H1 (cell line): ENCODE data around the gene NCBP1. TPM values are rescaled to one million over a fixed set of nuclear protein-coding genes. Genes with fewer than 3 reads are reported as not detected.

Source experiments
- CEBPB ChIP-seq: IDR thresholded peaks from 2 replicates; pipeline ENCODE4 v1.6.1; 2012; ENCODE audit warnings: low read depth, low read length
- CTBP2 ChIP-seq: IDR thresholded peaks from 2 replicates; pipeline ENCODE4 v1.7.0; 2011; ENCODE audit warnings: borderline replicate concordance, mild to moderate bottlenecking, moderate library complexity, mixed read lengths, low read length; ENCODE audit not compliant: insufficient read depth, insufficient read length
- CTCF ChIP-seq, 3 experiments: IDR thresholded peaks; 1 replicate in 2 of 3; 2 replicates in 1 of 3; pipeline versions ENCODE4 v1.5.1 to v1.6.1; 2011; ENCODE audit warnings: low read length in 3 of 3, mild to moderate bottlenecking in 3 of 3, inconsistent platforms in 2 of 3, low read depth in 1 of 3, moderate library complexity in 1 of 3; ENCODE audit not compliant: insufficient read depth in 1 of 3; ENCODE audit errors: control extremely low read depth in 1 of 3
- GABPA ChIP-seq: IDR thresholded peaks from 2 replicates; pipeline ENCODE4 v1.6.1; 2011; ENCODE audit warnings: mild to moderate bottlenecking, low read length, moderate library complexity, borderline replicate concordance; ENCODE audit not compliant: insufficient read depth
- JUN ChIP-seq: IDR thresholded peaks from 2 replicates; pipeline ENCODE4 v1.6.1; 2011; ENCODE audit warnings: low read depth, mild to moderate bottlenecking, improper control_type of control experiment, low read length
- KDM4A ChIP-seq: IDR thresholded peaks from one replicate; pipeline ENCODE4 v1.7.1; 2012; ENCODE audit warnings: low read depth, mild to moderate bottlenecking, moderate library complexity, low read length, inconsistent platforms; ENCODE audit not compliant: severe bottlenecking
- RNF2 ChIP-seq: fragments of 200-900, 300-1000 bp; sonication (generic); IDR thresholded peaks from 2 replicates; pipeline ENCODE4 v1.7.1; 2016; ENCODE audit warnings: borderline replicate concordance, low read depth, mild to moderate bottlenecking, antibody characterized with exemption, low read length; ENCODE audit not compliant: poor library complexity, severe bottlenecking; ENCODE audit errors: missing control alignments
- RXRA ChIP-seq: IDR thresholded peaks from 2 replicates; pipeline ENCODE4 v1.6.1; 2011; ENCODE audit warnings: low read depth, mild to moderate bottlenecking, low read length, moderate library complexity; ENCODE audit not compliant: insufficient read depth
- SIRT6 ChIP-seq: IDR thresholded peaks from one replicate; pipeline ENCODE4 v1.7.1; 2012; ENCODE audit warnings: low read length, inconsistent platforms
- SP2 ChIP-seq: IDR thresholded peaks from 2 replicates; pipeline ENCODE4 v1.6.1; 2012; ENCODE audit warnings: mild to moderate bottlenecking, low read length, inconsistent platforms
- polyA plus RNA-seq, 7 experiments: library from polyadenylated mRNA; depleted of rRNA in 3 of 7; stranded (reverse) in 5 of 7; unstranded in 2 of 7; fragments of >200 nt in 5 of 7; fragments of 200-250 nt in 2 of 7; gene quantifications; 1 replicate in 5 of 7; 2 replicates in 1 of 7; 4 replicates in 1 of 7; pipeline versions ENCODE4 v1.2.1 to v1.2.3, GENCODE V29; 2011 to 2013; ENCODE audit warnings: missing spikeins in 2 of 7, mixed read lengths in 2 of 7
- total RNA-seq: library from RNA; stranded (reverse); fragmentation: NEBNext Ultra II Directional; extraction: Animal tissue kit (Norgen Biotek cat#: 25700); gene quantifications from 2 replicates; pipeline ENCODE4 v1.2.1, GENCODE V29; 2021

Gene NCBP1
- total and polyA plus RNA-seq, 2 of the 8 experiments (the other 6 are each of a cell fraction or from before 2014, with no cell fraction given): 14.7 to 54.0 TPM

GRCh38 chr9:97711223-97711626, 77.6 kb downstream of the NCBP1 start (continued):
- TF ChIP-seq CTBP2 (no peak), JUN (no peak), KDM4A (no peak), RNF2 (no peak), GABPA (no peak), CTCF (IDR thresholded peaks at IDR 0.05; ENCODE audit: control extremely low read depth in 1 of 3, insufficient read depth in 1 of 3, low read depth in 1 of 3, low read length in 3 of 3) (peak in 1 of 3 experiments; percentile 5; a peak in 1 of 4 replicates), RXRA (no peak), SP2 (no peak), CEBPB (no peak), SIRT6 (no peak)
